ENCODE data around the gene TBCA.
"Not testable (repeated sequence)": the region's sequence is repeated elsewhere in the genome, so short reads cannot be mapped to it uniquely, and the experiment has no call there.

TBCA gene

GRCh38 chr5:77709993-77710685 lies 66.0 kb downstream of the TBCA start:
- peaks cover 37% of the 10 kb centered on the region for H3K79me2 ChIP-seq (ENCODE audit: insufficient read depth, low read depth)
- peaks cover 6% of the 10 kb centered on the region for H3K36me3 ChIP-seq (ENCODE audit: insufficient read depth)
- no peak overlapping the region for H3K4me3 ChIP-seq (IDR thresholded peaks at IDR 0.05; ENCODE audit: insufficient read depth, low read depth, low read length)
- peaks cover 5% of the 10 kb centered on the region; the same call in 1 of the 2 replicates for H4K20me1 ChIP-seq (ENCODE audit: insufficient read depth)
- no peak overlapping the region for H3K27ac ChIP-seq
- no peak overlapping the region for H3K9ac ChIP-seq
- no peak overlapping the region for H2AFZ ChIP-seq (ENCODE audit: low read depth)
- no peaks in the 10 kb centered on the region for H3K27me3 ChIP-seq (ENCODE audit: insufficient read depth, low read depth)
- TF ChIP-seq CTCF (conservative IDR thresholded peaks at IDR 0.05; ENCODE audit: low read depth, low read length) = no peak
- peaks cover 5% of the 10 kb centered on the region for H3K4me1 ChIP-seq (ENCODE audit: low read depth, poor library complexity, severe bottlenecking)
- no peak overlapping the region for H3K4me2 ChIP-seq

- Histone ChIP-seq H3K36me3 (ENCODE audit: insufficient read depth) (peaks cover 11% of the 10 kb centered on the region), H3K79me2 (ENCODE audit: insufficient read depth, low read depth) (peaks cover 36% of the 10 kb centered on the region)
- no peak for TF ChIP-seq CTCF (conservative IDR thresholded peaks at IDR 0.05; ENCODE audit: low read depth, low read length)
Observed at GRCh38 chr5:77709340-77709739, 66.8 kb downstream of the TBCA start.

GRCh38 chr5:77707791-77708190 lies 68.3 kb downstream of the TBCA start:
- H2AFZ ChIP-seq (ENCODE audit: low read depth) = no peak overlapping the region
- H3K27ac ChIP-seq = no peak overlapping the region
- no peak overlapping the region for H3K9ac ChIP-seq
- H3K79me2 ChIP-seq (ENCODE audit: insufficient read depth, low read depth) = peaks cover 25% of the 10 kb centered on the region
- TF ChIP-seq CTCF (conservative IDR thresholded peaks at IDR 0.05; ENCODE audit: low read depth, low read length) = no peak
- no peak overlapping the region for H3K4me3 ChIP-seq (IDR thresholded peaks at IDR 0.05; ENCODE audit: insufficient read depth, low read depth, low read length)
- H3K4me1 ChIP-seq (ENCODE audit: low read depth, poor library complexity, severe bottlenecking) = peaks cover 5% of the 10 kb centered on the region
- H3K4me2 ChIP-seq = no peak overlapping the region
- peaks cover 5% of the 10 kb centered on the region; the same call in 1 of the 2 replicates for H4K20me1 ChIP-seq (ENCODE audit: insufficient read depth)
- peaks cover 15% of the 10 kb centered on the region for H3K36me3 ChIP-seq (ENCODE audit: insufficient read depth)
- no peaks in the 10 kb centered on the region for H3K27me3 ChIP-seq (ENCODE audit: insufficient read depth, low read depth)

More at GRCh38 chr5:77709340-77709739, 66.8 kb downstream of the TBCA start:
- no peak overlapping the region for H3K4me3 ChIP-seq (IDR thresholded peaks at IDR 0.05; ENCODE audit: insufficient read depth, low read depth, low read length)
- H3K4me1 ChIP-seq (ENCODE audit: low read depth, poor library complexity, severe bottlenecking) = peaks cover 5% of the 10 kb centered on the region
- no peak overlapping the region for H3K9ac ChIP-seq
- no peak overlapping the region for H3K4me2 ChIP-seq
- H3K27ac ChIP-seq = no peak overlapping the region
- peaks cover 5% of the 10 kb centered on the region; the same call in 1 of the 2 replicates for H4K20me1 ChIP-seq (ENCODE audit: insufficient read depth)
- no peak overlapping the region for H2AFZ ChIP-seq (ENCODE audit: low read depth)
- no peaks in the 10 kb centered on the region for H3K27me3 ChIP-seq (ENCODE audit: insufficient read depth, low read depth)

GRCh38 chr5:77699569-77699968 lies 76.6 kb downstream of the TBCA start:
- Histone ChIP-seq H3K79me2 (ENCODE audit: insufficient read depth, low read depth) (peaks cover 19% of the 10 kb centered on the region; the same call in 1 of the 2 replicates), H3K36me3 (ENCODE audit: insufficient read depth) (peaks cover 11% of the 10 kb centered on the region; the same call in 1 of the 2 replicates)
- not testable (repeated sequence) for H3K27ac ChIP-seq; H3K27me3 ChIP-seq (ENCODE audit: insufficient read depth, low read depth); H4K20me1 ChIP-seq (ENCODE audit: insufficient read depth); H3K4me3 ChIP-seq (IDR thresholded peaks at IDR 0.05; ENCODE audit: insufficient read depth, low read depth, low read length); H3K9ac ChIP-seq; H2AFZ ChIP-seq (ENCODE audit: low read depth); H3K4me1 ChIP-seq (ENCODE audit: low read depth, poor library complexity, severe bottlenecking); H3K4me2 ChIP-seq

GRCh38 chr5:77698920-77699319 lies 77.2 kb downstream of the TBCA start:
- Histone ChIP-seq H3K27me3 (ENCODE audit: insufficient read depth, low read depth) (no peaks in the 10 kb centered on the region), H3K4me1 (ENCODE audit: low read depth, poor library complexity, severe bottlenecking) (peaks cover 3% of the 10 kb centered on the region), H3K4me2 (no peak overlapping the region), H3K36me3 (ENCODE audit: insufficient read depth) (peaks cover 5% of the 10 kb centered on the region; the same call in 1 of the 2 replicates), H3K79me2 (ENCODE audit: insufficient read depth, low read depth) (peaks cover 19% of the 10 kb centered on the region; the same call in 1 of the 2 replicates), H3K27ac (no peak overlapping the region), H2AFZ (ENCODE audit: low read depth) (no peak overlapping the region), H3K4me3 (IDR thresholded peaks at IDR 0.05; ENCODE audit: insufficient read depth, low read depth, low read length) (no peak overlapping the region), H3K9ac (no peak overlapping the region), H4K20me1 (ENCODE audit: insufficient read depth) (0 out of 2 replicates have a peak, but pooled peaks cover 5% of the 10 kb centered on the region)
- TF ChIP-seq CTCF (conservative IDR thresholded peaks at IDR 0.05; ENCODE audit: low read depth, low read length) = no peak
